Glomerular visceral epithelial cell (primary cell): ENCODE measurements around the gene TBC1D3C.
"Not testable (repeated sequence)": the region's sequence is repeated elsewhere in the genome, so short reads cannot be mapped to it uniquely, and the experiment has no call there.

Source experiments
- DNase-seq: peaks from one replicate; pipeline ENCODE4 v3.0.0-alpha.2; 2016; ENCODE audit errors: extremely low spot score

Gene TBC1D3C

DNA sequence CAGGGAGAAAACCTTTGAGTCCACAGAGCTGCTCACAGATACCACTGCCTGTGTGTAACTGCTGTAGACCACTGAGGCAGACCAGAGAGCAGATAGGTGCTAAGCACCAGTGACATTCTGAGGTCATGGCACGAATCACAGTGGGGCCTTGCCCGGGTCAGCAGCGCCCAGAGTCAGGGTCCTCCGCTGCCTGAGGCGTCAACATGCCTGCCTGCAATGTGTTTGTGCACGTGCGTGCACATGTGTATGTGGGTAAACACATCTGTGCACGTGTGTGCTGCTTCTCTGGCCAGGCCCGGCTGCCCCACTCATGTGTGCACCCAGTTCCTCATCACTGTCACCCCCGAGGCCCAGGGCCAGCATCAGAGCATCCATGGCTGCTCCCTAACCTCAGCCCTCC, at the start of gene TBC1D3C:
TSS of gene TBC1D3C (minus strand) at position 101 of the 400 bp plus-strand sequence. CDS start 1,568 bp downstream, outside the sequence.
- DNase-seq = not testable (repeated sequence)

- DNase-seq = not testable (repeated sequence)
Measured at GRCh38 chr17:38099262-38099661, 30.8 kb upstream of the TBC1D3C start.

DNA sequence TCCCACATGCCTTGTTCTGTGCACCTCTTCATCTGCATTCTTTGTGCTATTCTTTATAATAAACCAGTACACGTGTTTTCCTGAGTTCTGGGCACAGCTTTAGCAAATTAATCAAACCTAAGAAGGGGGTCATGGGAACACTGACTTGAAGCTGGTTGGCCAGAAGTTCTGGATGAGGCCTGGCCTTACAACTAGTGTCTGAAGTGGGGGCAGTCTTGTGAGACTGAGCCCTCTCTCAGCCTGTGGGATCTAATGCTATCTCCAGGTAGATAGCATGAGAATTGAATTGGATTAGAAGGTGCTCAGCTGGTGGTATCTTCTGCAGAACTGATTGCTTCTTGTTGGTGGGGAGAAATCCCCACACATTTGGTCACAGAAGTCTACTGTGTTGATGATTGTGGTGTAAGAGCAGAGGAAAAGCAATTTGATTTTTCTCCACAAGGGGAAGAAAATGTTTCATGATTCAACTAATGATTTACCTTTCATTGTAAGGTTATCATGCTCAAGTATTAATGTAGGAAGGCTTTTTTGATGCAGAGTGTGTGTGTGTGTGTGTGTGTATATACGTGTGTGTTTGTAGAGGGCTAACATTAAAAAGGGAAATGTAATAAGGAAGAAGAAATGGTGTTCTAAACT, 25.7 kb upstream of the TBC1D3C start:
- not testable (repeated sequence) for DNase-seq

GRCh38 chr17:38088120-38088519, 19.7 kb upstream of the TBC1D3C start:
- DNase-seq = not testable (repeated sequence)

GRCh38 chr17:38087344-38087743, 18.9 kb upstream of the TBC1D3C start:
- not testable (repeated sequence) for DNase-seq
